Dedifferentiated amniotic fluid mesenchymal stem cell (primary cell): Measurements from ENCODE around the gene PLEKHG5.

Source experiments
- DNase-seq: peaks from one replicate; pipeline ENCODE4 v3.0.0-alpha.2; 2016; ENCODE audit errors: extremely low spot score

PLEKHG5 gene

DNA sequence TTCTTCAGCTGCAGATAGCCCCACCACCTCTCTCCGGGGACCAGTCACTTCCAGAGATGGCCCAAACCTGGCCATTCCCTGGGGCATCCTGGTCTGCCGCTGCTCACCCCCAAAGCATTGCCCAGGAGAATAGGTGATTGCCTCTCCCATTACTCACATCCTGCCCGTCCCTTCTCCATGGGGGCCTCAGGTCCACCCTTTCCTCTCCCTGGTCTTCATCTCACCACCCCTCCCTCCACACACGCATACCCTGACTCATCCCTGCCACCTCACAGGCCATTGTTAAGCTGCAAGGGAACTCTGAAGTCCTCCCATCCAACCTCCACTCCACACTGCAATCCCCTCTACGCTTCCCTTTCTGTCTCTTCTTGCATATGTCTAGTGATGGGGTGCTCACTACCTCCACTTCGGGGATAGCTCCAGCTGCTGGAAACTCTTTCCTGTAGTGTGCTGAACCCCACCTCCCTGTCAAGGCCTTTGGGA, at the start of gene PLEKHG5:
TSS of gene PLEKHG5 (minus strand) at position 188 of the 483 bp plus-strand sequence. CDS start 14,096 bp downstream, outside the sequence.
- DNase-seq, result no peak

- DNase-seq, result no peak
These were observed 47.5 kb upstream of the PLEKHG5 start for GRCh38 chr1:6538956-6539355.

DNA sequence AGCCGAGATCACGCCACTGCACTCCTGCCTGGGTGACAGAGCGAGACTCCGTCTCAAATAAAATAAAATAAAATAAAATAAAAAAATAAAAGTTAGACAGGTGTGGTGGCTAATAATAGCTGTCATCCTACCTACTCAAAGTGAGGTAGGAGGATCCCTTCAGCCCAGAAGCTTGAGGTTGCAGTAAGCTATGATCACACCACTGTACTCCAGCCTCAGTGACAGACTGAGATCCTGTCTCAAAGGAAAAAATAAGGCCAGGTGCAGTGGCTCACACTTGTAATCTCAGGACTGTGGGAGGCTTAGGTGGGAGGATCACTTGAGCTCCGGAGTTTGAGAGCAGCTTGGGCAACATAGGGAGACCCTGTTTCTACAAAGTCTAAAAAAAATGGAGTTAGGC, 44.8 kb upstream of the PLEKHG5 start:
- DNase-seq, result no peak

- DNase-seq, result no peak
These were observed 43.7 kb upstream of the PLEKHG5 start for GRCh38 chr1:6535214-6535613.

DNA sequence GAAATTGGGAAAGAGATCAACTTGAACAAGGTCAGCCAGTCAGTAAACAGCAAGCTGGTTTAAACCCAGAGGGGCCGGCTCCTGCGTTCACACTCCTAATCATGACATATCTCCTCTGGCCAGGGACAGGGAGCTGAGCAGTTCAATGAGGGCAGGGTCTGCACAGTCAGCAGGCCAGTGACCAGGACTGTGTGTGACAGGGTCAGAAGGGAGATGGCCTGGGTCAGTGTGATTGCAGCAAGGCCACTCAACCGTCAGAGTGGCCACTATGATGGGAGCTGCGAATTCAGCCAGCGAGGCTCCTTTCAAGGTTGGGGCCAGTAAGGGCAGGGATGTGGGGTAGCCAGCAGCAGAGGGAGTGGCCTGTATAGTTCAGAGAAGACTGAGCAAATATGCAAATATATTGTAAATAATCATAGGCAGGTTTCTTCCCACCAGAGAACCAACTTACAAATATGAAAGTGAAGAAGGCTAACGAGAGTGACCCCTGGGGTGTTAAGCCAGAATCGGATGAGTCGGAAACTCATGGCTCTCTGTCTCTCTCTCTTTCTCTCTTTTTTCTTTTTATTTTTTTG, 42.9 kb upstream of the PLEKHG5 start:
- DNase-seq, result no peak

- no peak for DNase-seq
These were observed 40.5 kb upstream of the PLEKHG5 start for GRCh38 chr1:6531996-6532395.

DNA sequence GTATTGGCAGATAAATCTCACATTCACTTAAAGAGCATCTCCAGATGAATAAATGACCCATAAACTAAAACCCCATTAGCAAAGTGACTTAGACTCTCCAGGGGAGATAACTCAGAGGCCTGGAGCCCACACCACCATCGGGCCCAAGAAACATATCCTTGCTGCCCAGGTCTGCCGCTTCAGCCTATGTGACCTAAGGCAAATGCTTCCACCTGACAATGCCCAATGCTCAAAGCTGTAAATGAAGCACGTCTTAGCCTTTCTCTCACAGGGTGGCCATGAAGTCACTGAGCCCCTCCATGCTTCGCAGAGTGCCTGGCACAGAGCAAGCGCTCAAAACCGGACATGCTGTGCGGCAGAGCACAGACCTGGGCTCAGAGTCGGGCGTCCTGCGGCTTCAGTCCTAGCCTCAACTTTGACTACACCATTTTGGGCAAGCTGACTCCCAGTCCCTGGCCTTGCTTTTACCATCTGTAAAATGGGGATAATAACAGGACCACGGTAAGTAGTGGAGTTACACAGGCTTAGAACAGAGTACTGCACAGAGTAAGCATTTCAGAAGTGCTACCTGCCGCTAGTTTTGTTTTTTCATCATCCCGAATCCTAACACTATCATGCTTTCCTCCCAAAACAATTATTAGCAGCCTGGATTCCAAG, 39.2 kb upstream of the PLEKHG5 start:
- no peak for DNase-seq

GRCh38 chr1:6528492-6528891, 37.0 kb upstream of the PLEKHG5 start:
- DNase-seq, result no peak

GRCh38 chr1:6526316-6526715, 34.8 kb upstream of the PLEKHG5 start:
- no peak for DNase-seq

DNA sequence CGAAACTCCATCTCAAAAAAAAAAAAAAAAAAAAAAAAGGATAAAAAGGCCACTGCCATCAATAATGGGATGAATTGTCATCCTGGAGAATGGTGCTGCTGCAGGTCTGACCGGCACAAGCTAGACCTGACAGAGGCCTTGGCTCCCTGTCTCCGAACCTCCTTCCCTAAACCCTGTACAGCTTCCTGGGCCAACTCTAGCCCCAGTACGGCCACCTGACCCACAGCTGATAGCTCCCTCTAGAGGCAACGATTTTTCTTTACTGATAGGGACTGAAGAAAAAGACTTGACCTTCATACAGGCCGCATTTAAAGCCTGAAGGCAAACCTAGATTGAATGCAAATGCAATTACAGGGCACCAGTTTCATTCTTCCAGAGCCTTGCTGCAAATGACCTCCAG, 32.1 kb upstream of the PLEKHG5 start:
- no peak for DNase-seq

GRCh38 chr1:6521536-6521935, 30.1 kb upstream of the PLEKHG5 start:
- DNase-seq, result no peak

DNA sequence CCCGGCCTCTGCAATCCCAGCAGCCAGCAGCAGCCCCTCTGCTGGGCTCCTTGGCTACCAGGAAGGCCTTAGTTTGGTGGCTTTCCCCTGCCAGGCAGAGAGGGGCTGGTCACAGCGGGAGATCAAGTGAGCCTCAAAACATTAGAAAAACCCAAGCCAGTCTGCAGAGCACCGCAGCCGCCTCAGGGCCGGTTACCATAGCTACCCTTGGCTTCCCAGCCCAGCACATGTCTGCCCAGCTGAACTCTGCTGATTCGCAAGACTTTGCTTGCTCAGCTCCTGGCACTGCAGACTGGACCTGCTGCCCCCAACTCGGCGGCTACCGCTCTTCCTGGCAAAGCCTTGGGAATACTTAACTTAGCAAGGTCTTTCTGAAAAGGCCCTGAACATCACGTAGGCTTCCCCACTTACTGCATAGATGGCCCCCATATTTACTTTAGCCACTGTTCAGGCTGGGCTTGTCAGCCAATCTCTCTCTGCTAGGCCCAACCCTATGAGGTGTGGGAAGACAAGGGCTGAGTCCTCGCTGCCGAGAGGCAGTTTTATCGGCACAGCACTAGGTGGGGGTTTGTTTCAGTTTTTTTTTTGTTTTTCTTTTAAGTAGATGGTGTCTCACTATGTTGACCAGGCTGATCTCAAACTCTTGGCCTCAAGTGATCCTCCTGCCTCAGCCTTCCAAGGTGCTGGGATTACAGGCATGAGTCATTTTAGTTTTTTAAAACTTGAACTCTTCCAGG, 28.6 kb upstream of the PLEKHG5 start:
- DNase-seq, result peak; percentile 76

DNA sequence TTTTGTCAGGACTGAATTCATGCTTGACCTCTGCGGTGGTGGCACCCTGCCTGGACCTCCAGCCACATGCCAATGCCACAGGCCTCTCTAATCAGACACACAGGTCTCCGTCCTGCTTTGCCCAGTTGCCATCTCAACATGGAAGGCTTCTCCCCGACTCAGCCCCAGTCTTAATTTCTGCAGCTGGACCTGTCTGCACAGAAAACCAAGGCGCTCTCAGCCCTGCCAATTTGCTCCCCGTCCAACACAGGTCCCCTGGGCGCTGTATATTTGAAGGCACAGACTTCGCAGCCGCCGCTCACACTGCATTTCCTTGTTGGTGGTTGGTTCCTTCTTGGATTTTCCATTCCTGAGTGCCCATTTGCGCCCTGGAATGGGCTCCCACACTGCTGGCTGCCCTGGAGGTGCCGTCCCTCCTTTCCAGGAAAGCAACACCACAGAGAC, 28.0 kb upstream of the PLEKHG5 start:
- DNase-seq, result no peak

GRCh38 chr1:6517435-6517851, 26.0 kb upstream of the PLEKHG5 start:
- DNase-seq, result no peak

- DNase-seq, result no peak
These were observed 24.3 kb upstream of the PLEKHG5 start for GRCh38 chr1:6515771-6516170.

- no peak for DNase-seq
These were observed 21.9 kb upstream of the PLEKHG5 start for GRCh38 chr1:6513320-6513801.

GRCh38 chr1:6512908-6513280, 21.4 kb upstream of the PLEKHG5 start:
- DNase-seq, result no peak

GRCh38 chr1:6512245-6512907, 20.9 kb upstream of the PLEKHG5 start:
- no peak for DNase-seq

- DNase-seq, result no peak
These were observed 20.2 kb upstream of the PLEKHG5 start for GRCh38 chr1:6511561-6512244.

DNA sequence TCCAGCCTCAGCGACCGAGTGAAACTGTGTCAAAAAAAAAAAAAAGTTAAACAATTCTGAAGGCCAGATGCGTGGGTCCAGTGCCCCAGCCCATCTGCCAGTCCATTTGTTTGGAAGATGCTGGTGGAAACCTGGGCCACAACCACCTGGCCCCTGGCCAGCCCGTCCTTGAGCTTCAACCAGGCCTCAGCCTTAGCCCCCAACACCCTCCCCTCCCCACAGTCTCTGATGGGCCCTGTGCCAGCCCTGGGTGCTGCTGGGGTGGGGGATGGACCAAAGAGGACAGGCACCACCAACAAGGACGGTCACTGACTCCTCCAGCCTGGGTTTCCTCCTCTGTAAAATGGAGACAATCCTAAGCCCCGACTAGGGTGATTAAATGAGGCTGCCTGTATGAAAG, 19.6 kb upstream of the PLEKHG5 start:
- DNase-seq, result no peak

GRCh38 chr1:6510493-6510892, 19.0 kb upstream of the PLEKHG5 start:
- no peak for DNase-seq

- DNase-seq, result no peak
These were observed 18.4 kb upstream of the PLEKHG5 start for GRCh38 chr1:6509919-6510291.
